IPS DF 4.7 (cell line): ENCODE data around the gene MYOG.

Experiments
- DNase-seq: peaks from one replicate; pipeline ENCODE4 v3.0.0-alpha.2; 2013; ENCODE audit warnings: low spot score; ENCODE audit errors: extremely low read depth

The MYOG gene

DNA sequence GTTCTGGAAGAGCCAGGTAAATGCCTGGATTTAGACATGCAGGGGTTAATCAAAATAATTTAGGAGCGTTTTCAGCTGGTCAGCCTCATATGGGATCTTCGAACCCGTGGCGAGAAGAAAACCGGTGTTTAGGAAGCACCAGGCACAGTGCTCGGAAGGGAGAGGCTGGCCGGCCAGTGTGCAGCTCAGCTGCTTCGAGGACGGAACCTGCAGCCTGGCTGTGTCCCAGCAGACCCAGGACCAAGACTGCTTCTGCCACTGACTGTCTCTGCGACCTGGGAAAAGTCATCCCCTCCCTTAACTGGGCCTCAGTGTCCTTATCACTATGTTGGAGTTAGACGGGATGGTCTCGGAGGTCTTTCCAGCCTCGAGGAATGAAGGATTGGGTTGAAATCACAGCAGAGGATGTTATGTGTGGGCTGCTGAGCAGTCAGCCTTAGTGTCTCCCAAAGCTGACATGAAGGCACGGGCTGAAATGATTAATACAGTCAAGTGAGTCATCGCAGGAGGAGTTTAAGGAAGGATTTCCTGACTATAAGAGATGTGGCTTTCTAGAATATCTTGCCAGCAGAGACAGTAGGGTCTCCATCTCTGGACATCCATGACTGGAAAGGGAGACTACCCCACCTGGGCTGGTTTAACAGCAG lies 38.7 kb downstream of the MYOG start:
- no peak for DNase-seq

DNA sequence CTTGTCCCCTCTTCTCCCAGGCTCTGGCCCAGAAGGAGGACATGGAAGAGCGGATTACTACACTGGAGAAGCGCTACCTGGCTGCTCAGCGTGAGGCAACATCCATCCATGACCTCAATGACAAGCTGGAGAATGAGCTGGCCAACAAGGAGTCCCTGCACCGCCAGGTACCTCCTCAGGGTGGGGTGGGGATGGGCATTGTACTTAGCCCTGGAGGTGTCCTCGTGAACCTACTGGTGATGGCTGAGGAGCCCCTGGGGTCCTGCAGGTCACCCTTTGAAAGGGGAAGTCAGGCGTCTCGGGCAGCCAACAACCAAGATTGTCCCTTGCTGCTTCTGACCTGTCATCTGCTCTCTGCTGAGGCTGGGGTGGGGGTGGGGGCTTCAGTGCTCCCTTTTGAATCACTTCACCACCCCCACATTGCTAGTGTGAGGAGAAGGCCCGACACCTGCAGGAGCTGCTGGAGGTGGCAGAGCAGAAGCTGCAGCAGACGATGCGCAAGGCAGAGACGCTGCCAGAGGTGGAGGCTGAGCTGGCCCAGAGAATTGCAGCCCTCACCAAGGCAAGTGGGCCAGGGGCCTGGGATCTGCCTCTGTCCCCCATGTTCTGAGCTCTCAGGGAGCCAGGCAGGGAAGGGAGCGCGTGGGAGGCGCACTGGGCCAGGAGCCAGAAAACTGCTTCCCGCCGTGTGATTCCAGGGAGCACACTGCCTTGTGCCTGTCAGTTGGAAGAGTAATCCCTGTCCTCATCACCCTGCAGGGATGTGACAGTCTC lies 39.8 kb downstream of the MYOG start:
- DNase-seq = no peak

DNA sequence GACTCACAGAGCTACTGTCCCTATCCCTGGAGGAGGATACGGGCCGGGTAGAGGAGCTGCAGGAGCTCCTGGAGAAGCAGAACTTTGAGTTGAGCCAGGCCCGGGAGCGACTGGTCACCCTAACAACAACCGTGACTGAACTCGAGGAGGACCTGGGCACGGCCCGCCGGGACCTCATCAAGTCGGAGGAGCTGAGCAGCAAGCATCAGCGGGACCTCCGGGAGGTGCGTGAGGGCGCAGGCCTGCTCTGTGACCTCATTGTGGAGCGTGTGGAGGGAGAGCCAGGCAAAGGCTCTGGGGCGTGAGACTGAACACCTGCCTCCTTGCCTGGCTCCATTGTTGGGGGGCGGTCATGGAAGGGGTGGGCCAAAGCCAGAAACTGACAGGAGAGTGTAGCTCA lies 40.5 kb downstream of the MYOG start:
- DNase-seq = no peak

DNA sequence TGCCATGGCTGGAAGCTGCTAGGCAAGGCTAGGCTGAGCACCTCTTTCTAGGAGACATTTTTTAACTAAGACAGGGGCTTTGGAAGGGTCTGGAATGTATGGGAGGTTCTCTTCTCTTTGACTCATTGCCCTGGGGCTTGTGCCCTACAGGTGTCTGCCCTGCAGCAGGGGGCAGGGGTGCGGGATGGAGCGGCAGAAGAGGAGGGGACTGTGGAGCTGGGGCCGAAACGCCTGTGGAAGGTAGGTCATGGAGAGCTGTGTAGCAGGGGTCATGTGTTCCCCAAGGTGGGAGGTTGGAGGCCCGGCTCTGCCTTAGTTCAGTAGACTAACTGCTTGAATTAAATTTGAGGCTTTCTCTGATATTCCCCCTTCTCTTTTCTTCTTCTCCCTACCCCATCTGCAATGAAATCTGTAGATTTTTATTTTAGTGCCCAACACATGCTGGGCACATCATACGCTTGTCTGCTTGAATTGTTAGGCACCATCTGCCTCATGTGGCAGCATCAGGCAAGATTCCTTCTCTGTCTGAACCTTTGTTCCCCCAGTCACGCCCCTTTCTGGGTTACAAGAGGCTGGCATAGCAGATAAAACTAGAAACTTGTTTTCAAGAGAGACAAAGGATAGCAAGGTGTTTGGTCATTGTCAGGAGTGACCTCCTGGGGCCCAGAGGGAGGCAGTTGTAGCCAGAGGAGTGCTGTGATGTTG lies 41.1 kb downstream of the MYOG start:
- DNase-seq = no peak

DNA sequence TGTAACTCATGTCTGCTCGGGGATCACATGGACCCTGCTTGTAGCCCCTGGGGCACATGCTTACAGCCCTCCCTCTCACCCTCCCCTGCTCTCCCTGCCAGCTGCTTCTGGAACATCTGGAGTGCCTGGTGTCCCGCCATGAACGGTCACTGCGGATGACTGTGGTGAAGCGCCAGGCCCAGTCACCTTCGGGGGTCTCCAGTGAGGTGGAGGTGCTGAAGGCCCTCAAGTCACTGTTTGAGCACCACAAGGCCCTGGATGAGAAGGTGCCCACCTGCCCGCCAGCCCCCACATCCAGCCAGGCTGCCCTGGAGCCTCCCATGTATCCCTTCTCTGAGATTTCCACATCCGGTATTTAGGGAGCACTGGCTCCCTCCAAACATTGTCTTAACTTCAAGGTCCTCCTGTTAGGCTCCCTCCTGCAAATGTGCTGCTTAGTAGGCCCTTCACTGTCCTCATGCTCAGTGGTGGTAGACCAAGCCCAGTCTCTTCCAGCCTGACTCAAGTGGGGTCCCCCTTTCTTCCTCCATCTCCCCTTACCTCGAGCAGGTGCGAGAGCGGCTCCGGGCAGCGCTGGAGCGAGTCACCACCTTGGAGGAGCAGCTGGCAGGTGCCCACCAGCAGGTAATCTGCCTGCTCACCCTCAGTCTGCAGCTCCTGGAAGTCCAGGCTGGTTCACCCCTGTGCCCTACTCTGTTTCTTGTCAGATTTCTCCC lies 41.8 kb downstream of the MYOG start:
- DNase-seq = no peak

DNA sequence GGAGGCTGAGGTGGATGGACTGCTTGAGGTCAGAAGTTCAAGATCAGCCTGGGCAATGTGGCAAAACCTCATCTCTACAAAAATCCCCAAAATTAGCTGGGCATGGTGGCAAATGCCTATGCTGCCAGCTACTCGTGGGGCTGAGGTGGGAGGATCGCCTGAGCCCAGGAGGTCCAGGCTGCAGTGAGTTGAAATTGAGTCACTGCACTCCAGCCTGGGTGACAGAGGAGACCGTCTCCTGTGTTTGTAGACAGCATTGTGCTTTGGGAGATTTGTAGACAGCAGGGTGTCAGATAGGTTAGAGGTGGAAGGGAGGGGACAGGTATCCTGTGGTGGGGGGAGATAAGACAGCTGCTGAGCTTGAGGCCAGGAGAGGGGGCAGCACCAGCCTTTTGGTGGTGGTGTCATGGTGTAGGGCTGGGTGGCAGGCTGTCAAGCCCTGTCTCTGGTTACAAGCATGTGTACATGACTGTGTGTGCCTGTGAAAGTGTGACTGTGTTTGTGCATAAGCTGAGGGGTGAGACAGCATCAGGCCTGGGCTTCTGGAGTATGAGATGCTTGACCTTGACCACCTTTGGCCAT lies 44.4 kb downstream of the MYOG start:
- DNase-seq = no peak

DNA sequence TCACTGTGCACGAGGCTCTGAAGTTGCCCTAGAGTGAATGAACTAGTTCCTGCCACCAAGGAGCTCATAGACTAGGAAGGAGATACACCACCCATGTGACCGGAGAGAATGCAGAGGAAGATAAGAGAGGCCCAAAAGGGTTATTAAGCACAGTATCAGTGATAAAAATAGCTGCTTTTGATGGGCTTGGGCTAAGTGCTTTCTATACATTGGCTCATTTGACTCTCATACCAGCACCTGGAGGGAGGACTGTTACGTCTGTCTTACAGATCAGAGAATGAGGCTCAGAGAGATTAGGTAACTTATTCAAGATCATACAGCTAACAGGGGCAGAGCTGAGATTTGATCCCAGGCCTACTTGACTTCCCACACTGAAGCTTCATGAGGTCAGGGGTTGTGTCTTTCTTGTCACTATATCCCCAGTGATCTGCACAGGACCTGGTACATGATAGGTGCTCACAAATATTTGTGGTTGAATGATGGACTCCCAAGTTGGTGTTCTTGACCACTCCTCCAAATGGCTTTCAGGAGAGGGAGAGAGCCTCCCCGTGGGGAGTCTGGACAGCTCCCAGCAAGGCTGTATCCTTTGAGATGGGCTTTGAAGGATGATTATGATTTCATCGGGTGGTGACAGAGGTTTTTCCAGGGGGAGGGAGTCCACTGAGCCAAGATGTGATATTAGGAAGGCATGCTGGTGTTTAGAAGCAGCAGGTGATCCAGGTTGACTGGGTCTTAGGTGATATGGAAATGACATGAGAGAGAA lies 45.1 kb downstream of the MYOG start:
- DNase-seq = no peak

DNA sequence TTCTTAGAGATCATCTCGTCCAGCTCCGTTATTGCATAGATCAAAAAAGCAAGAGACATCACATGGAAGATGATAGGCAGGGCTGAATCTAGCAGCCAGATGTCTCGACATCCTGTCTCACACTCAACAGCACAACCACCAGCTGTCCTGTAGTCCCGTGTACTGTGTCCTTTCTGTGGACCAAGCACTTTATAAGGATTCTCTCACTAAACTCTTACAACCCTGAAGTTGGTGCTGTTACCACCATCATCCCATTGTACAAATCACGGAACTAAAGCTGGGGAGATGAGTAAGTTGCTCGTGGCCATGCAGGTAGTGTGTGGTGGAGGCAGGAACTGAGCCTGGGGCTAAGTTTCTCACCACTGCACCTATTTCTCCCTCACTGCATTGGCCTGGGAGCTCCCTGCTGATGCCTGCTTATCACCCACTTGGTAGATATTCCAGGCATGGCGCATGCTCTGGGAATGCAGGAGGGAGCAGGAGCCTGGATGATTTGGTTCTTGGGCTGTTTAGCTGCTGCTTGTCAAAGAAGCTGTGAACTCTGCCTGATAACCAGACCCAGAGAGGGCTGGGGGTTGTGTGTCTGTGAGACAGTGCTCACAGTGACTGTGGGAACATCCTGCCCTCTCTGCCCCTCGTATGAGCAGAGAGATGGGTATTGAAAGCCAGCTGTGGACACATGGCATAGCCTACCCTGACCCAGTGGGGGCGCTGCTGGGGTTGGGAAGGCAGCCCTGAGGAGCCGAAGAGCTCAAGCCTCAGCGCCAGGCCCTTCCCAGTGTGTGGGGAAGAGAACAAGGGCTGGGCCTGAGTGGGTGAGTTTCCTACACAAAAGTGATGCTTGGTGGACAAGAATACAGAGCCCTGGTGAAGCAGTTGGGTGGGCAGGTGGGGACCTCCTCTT lies 46.0 kb downstream of the MYOG start:
- DNase-seq = no peak

DNA sequence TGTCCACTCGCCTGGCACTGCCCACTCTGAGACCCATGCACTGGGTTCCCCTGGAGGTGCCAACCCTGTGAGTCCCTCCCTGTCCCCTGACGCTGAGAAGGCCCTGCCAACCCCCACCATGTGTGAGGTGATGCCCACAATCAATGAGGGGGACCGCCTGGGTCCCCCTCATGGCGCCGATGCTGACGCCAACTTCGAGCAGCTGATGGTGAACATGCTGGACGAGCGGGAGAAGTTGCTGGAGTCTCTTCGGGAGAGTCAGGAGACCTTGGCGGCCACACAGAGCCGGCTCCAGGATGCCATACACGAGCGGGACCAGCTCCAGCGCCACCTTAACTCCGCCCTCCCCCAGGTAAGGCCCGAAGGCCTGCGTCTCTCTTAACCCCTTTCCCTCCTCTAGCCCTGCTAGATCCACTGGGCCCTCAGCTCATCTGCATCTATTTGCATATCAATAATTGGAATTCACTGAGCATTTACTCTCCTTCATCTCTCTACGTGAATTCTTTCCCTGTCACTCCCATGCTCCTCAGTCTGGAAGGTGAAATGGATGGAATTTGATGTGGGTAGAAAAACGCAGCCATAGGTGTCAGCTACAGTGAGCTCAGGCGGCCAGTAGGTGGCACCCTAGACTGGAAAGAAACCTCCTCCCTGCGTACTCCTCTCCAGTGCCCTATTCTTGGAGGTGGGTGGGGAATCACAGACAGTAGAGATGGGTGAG lies 46.8 kb downstream of the MYOG start:
- DNase-seq = no peak

DNA sequence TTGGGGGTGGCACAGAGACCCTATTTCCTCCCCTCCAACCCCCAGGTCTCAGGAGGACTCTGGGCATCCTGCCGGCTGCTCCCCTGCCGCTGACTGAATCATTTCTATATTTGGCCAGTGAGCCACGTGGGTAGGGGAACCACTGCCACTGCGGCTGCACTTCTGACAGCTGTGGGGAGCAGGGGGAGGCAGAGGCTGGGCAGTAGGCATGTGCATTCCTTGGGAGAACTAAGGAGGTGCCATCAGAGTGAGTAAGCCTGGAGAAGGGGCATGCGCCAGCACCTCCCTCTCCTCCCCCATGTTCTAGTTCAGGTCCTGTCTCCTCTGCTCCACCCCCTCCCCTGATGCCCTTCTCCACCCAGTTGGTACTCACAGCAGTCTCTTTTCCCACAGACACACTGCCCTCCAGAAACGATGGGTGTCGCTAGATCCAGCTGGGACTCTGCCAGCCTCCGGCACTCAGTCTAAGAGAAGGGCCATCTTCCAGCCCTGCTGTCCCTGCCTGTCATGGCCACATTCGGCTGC lies 47.5 kb downstream of the MYOG start:
- no peak for DNase-seq

DNA sequence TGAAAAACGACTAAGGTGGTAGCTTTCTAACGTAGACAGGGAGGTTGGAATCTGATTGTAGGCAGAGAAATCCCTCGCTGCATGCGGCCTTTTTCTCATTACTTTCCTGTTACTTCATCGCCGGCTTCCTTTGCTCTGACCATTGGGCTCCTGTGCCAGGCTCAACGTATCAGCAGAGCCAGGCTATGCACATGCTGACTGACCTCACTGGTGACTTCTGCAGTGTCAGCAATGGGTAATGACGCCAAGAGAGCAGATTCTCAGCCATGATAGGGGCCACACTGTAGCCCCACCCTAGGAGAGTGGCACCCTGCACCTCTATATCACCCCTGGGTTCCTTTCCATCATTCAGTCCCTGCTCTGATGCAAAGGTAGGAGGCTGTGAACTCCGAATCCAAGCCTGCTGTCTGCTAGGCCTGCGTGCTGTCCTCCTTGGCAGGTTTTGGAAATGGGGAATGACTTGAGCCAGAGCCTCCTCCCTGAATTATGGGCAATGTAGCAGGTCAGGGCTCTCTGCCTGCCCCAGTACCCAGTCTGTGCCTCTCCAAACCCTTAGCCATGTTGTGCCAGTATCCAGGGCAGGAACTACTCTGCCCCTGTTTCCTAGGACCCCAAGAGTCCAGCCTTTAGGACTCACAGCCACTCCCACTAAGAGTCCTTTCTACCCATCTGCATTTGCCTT lies 48.2 kb downstream of the MYOG start:
- DNase-seq = no peak

DNA sequence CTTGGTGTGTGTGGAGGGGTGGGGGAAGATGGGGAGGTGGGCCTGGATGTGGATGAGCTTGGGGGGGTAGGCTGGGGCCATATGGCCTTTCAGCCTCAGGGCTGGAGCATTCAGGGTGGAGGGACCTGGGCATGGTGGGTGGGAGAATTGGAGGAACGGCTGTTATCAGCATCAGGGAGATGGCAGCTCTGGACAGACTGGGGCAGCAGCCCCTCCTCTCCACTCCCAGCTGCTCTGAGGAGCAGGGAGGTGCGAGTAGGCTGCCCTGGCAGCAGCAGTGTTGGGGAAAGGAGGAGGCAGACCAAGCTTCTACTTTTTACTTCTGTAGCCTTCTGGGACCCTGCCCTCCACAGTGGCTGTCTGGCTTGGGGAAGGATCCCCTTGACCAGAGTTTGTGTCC lies 49.3 kb downstream of the MYOG start:
- DNase-seq = no peak

DNA sequence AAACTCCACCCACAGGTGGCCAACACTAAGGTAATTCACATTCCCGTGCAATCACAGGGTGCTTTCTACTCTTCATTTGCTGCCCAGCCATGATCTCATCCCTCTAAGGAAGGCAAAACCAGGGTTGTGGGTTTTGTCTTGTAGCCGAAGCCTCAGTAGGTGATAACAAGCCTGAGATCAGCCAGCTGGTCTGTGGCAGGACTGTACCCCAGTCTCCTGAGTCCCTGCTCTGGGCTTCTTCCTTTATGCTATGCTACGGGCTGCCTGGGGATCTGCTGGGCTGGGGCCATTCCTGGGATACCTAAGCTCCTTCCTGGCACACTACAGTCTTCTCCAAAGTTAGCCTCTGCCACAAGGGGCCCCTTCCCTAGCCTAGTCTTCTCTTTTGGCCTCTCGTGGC lies 49.7 kb downstream of the MYOG start:
- no peak for DNase-seq

DNA sequence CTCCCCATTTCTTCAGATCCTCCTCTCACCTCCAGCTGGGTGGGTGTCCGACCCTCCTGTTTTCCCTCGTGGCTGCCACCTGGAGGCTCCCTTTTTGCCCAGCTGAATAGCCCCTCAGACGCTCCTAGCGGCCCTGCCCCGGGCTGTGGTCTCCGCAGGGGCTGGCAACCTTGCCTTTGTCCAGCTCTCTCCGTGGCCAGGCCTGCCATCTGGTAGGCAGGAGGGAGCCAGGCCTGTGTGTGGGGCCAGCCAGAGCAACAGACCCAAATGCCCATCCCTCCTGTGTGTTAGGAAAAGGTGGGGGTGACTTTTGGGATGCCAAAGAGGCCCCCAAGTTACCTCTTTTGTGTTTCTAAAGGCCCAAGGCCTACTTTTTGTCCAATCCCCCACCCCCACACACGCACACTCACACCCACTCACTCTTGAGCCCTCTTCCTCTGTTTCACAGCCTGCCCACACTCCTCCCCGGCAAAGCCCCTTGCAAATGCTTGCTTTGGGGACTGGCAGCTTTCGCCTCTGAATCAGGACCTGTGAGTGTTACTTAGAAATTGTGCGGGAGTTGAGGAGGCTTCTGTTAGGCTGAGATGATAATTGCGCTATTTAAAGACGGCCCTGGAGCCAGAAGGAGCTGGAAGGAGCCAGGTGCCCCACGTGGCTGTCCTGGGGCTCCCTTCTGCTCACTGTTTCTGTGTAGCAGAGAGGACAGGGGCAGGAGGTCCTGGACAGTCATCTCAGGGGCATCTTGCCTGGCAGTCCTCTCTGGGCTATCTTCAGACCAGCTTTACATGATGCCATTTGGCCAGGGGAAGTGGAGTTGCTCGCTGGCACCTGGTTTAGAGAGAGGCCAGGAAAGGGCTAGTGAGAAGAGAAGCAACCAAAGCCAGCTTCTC lies 50.5 kb downstream of the MYOG start:
- no peak for DNase-seq

DNA sequence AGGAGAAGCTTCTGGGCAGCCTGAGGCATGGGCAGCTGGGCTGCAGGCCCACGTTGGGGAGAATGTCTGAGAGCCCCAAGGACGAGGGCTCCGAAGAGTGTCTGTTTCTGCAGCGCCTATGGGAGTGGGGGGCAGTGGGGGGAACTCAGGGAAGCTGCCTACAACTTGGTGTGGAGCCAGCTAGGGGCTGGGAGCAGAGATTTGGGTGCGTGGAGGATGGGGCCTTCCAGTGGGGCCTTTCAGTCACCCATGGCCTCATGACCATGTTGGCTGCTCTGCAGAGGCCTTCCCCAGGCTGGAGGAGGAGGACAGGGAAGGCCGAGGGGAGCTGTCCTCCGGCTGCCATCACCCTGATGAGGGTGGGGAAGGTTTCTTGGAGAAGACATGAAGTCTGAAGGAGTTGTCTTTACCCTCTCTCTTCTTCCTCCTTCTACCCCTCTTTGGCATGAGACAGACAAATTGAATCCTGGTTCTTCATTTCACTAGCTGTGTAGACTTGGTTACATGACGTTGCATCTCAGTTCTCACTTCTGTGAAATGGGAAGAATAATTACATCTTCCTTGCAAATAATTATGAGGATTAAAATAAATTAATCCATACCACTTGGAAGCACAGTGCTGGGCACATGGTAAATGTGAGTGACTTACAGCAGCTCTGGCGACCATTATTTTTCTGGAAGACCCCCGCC lies 51.2 kb downstream of the MYOG start:
- no peak for DNase-seq

DNA sequence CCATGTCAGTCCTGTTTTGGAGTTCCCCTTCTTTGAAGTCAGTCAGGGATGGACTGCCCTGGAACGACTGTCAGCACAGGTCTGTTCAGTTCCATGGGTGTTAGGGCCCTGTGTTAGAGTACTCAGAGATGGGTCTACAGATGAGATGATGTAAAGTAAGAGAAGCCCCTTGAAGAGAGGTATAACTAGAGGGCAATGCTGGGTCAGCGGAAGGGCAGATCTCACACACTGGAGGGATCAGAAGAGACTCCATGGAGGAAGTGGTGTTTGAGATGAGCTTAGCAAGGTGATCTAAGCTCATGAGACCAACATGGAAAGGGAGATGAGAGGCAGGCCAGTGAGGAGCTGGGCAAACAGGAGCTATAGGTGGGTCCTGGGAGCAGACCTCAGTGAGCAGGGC lies 51.9 kb downstream of the MYOG start:
- DNase-seq = no peak

DNA sequence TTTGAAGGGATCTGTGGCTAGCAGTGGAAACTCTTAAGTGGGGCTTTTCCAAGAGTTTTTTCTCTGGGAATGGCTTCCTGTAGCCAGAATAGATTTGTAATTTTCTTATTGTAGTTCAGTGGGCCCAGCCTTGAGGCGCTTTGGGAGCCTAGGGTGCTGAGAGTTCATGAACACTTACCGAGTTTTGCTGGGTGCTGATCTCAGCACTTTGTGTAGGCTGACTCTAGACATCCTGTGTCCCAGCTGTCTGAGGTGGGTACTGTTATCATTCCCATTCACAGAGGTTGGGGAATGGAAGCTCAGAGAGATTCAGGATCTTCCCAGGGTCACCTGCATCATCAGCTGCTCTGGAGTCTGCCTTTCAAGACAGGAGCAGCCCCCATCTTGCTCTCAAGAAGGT lies 52.5 kb downstream of the MYOG start:
- no peak for DNase-seq
